Measurements from ENCODE around the gene ARSB.

GRCh38 chr5:78974601-78975000 is 10.5 kb downstream of the ARSB start:
- no peak for TF ChIP-seq EP300 (IDR thresholded peaks at IDR 0.05)
- no peak for TF ChIP-seq CTCF (IDR thresholded peaks at IDR 0.05)
- no peak for TF ChIP-seq POLR2A (IDR thresholded peaks at IDR 0.05)

All from upper lobe of left lung (tissue), 4 donors.